ENCODE results near the gene LDLRAD1.

DNA sequence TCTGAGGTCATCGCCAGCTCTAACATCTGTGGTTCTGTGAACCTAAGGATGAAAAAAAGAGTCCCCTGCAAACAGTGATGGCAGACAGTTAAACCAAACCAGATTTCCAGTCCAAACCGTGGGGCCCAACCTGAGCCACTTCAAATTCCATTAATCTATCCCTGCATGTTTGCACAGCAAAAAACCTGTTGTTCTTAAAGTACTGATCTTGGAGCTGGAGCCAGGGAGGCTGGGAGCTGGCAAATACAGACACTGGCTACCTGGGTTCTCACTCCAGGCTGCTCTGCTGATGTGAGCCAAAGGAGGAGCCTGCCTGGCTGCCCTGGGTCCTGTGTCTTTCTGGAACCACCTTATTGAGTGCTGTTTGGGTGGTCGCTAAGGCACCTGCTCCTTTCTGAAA is 16.4 kb downstream of the LDLRAD1 start:
- TF ChIP-seq TCF7L2 (IDR thresholded peaks at IDR 0.05; ENCODE audit: borderline replicate concordance, extremely low read depth, insufficient read depth, insufficient read length), result no peak
- TF ChIP-seq JUND (IDR thresholded peaks at IDR 0.05), result no peak
- TF ChIP-seq RAD21 (IDR thresholded peaks at IDR 0.05; ENCODE audit: low read depth), result no peak
- TF ChIP-seq, protein P1, sequence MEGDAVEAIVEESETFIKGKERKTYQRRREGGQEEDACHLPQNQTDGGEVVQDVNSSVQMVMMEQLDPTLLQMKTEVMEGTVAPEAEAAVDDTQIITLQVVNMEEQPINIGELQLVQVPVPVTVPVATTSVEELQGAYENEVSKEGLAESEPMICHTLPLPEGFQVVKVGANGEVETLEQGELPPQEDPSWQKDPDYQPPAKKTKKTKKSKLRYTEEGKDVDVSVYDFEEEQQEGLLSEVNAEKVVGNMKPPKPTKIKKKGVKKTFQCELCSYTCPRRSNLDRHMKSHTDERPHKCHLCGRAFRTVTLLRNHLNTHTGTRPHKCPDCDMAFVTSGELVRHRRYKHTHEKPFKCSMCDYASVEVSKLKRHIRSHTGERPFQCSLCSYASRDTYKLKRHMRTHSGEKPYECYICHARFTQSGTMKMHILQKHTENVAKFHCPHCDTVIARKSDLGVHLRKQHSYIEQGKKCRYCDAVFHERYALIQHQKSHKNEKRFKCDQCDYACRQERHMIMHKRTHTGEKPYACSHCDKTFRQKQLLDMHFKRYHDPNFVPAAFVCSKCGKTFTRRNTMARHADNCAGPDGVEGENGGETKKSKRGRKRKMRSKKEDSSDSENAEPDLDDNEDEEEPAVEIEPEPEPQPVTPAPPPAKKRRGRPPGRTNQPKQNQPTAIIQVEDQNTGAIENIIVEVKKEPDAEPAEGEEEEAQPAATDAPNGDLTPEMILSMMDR (IDR thresholded peaks at IDR 0.05 in 2 of 3, conservative IDR thresholded peaks at IDR 0.05 in 1 of 3; ENCODE audit: borderline replicate concordance in 1 of 3, insufficient read depth in 1 of 3, low read depth in 2 of 3, low read length in 2 of 3), result no peak
- no peak for TF ChIP-seq SRF (IDR thresholded peaks at IDR 0.05; ENCODE audit: low read depth)
- TF ChIP-seq EGR1 (IDR thresholded peaks at IDR 0.05; ENCODE audit: low read depth), result no peak
- no peak for TF ChIP-seq POLR2AphosphoS5 (IDR thresholded peaks at IDR 0.05; ENCODE audit: low read depth, low read length)
- TF ChIP-seq EZH2 (IDR thresholded peaks at IDR 0.05), result no peak
- TF ChIP-seq, protein P2, sequence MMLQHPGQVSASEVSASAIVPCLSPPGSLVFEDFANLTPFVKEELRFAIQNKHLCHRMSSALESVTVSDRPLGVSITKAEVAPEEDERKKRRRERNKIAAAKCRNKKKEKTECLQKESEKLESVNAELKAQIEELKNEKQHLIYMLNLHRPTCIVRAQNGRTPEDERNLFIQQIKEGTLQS (IDR thresholded peaks at IDR 0.05), result no peak
- TF ChIP-seq EZH2phosphoT487 (IDR thresholded peaks at IDR 0.05; ENCODE audit: borderline replicate concordance), result no peak

Data from HCT116 (cell line).